Breast epithelium (tissue), 3 donors: ENCODE data around the gene SLC35A2.

Experiments
- CTCF ChIP-seq, 3 donors: fragments of 450-650 bp; IDR thresholded peaks; one replicate each; pipeline ENCODE4 v1.5.1; 2016 to 2017; ENCODE audit warnings: antibody characterized with exemption in 3 of 3, mild to moderate bottlenecking in 3 of 3, moderate library complexity in 3 of 3
- POLR2A ChIP-seq: fragments of 450-650 bp; IDR thresholded peaks from one replicate; pipeline ENCODE4 v1.6.1; 2016; ENCODE audit warnings: antibody characterized with exemption, mild to moderate bottlenecking, moderate library complexity
- POLR2AphosphoS5 ChIP-seq, 3 donors: sonication (generic); formaldehyde crosslinking; IDR thresholded peaks; one replicate each; pipeline ENCODE4 v1.6.1; 2017; ENCODE audit warnings: antibody characterized with exemption in 3 of 3

- TF ChIP-seq CTCF (IDR thresholded peaks at IDR 0.05), result no peak
- TF ChIP-seq POLR2AphosphoS5 (IDR thresholded peaks at IDR 0.05), result no peak
- TF ChIP-seq POLR2A, result no peak
Observed at GRCh38 chrX:48924270-48924669, 12.8 kb upstream of the SLC35A2 start.
